ENCODE measurements around the gene ENTPD8. TPM values are rescaled to one million over a fixed set of nuclear protein-coding genes. Genes with fewer than 3 reads are reported as not detected.

The ENTPD8 gene
- total and polyA plus RNA-seq, 2 of the 4 experiments (the other 2 are of a cell fraction) = 0.07 TPM; not detected in 1

DNA sequence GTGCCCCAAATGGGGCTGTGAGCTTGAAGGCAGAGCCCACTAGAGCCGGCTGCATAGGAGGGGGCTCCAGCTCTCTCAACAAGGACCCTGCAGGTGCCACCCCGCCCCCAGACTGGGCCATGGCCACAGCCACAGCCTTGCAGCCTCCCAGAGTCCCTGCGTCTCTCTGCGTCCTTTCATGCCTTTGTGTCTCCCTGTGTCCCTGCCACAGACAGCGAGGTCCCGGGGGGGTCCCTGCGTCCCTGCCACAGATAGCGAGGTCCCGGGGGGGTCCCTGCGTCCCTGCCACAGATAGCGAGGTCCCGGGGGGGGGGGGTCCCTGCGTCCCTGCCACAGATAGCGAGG lies 11.6 kb downstream of the ENTPD8 start:
- Histone ChIP-seq H2BK20ac (ENCODE audit: low read depth, low read length) (no peak overlapping the region), H4K20me1 (ENCODE audit: insufficient read depth, low read length) (no peaks in the 10 kb centered on the region), H4K5ac (ENCODE audit: low read depth, low read length) (no peak overlapping the region), H2BK120ac (ENCODE audit: low read depth, low read length) (no peak overlapping the region), H3K9me3 (ENCODE audit: control insufficient read depth, insufficient read depth, low read length) (no peaks in the 10 kb centered on the region), H4K8ac (ENCODE audit: low read depth in 2 of 2, low read length in 2 of 2) (no peak overlapping the region), H4K91ac (ENCODE audit: insufficient read depth, low read depth, low read length) (no peak overlapping the region), H2AK5ac (ENCODE audit: low read depth, low read length) (no peak overlapping the region), H3K56ac (ENCODE audit: extremely low read depth, insufficient read depth, low read length) (no peak overlapping the region), H2BK15ac (ENCODE audit: low read depth, low read length) (no peak overlapping the region), H3K36me3 (ENCODE audit: control insufficient read depth, insufficient read depth, low read length) (no peaks in the 10 kb centered on the region), H3K4me1 (ENCODE audit: control insufficient read depth, insufficient read depth, low read length) (peaks cover 4% of the 10 kb centered on the region; the same call in 1 of the 2 replicates), H3K27ac (ENCODE audit: insufficient read depth, low read length) (no peak overlapping the region), H3K27me3 (ENCODE audit: control insufficient read depth, insufficient read depth, low read length) (no peaks in the 10 kb centered on the region), H3K18ac (ENCODE audit: low read depth, low read length) (no peak overlapping the region), H3K4me3 (ENCODE audit: insufficient read depth, low read depth, low read length) (no peak overlapping the region), H3K9ac (ENCODE audit: low read depth, low read length) (no peak overlapping the region), H3K4me2 (ENCODE audit: low read depth, low read length) (no peak overlapping the region), H3K79me1 (ENCODE audit: low read depth in 1 of 2, low read length in 2 of 2) (no peaks in the 10 kb centered on the region), H3K9me1 (ENCODE audit: insufficient read depth, low read length) (no peaks in the 10 kb centered on the region), H3K4ac (ENCODE audit: low read depth, low read length) (no peak overlapping the region), H3K14ac (replicated peaks; ENCODE audit: low read depth, low read length) (no peak overlapping the region), H3K23ac (ENCODE audit: low read depth, low read length) (no peak overlapping the region), H2AFZ (replicated peaks; ENCODE audit: low read length, poor library complexity) (no peak overlapping the region), H2BK5ac (ENCODE audit: low read depth, low read length, poor library complexity, severe bottlenecking) (no peak overlapping the region), H2AK9ac (replicated peaks; ENCODE audit: low read depth, low read length, poor library complexity) (no peak overlapping the region)
- dilution Hi-C loops (cut with HindIII; ENCODE audit: low sequenced_read_pairs, unreplicated experiment) = no loop called here
- POLR2A ChIA-PET (ENCODE audit: unreplicated experiment) = no interaction called here
- WGBS, 2 experiments (ENCODE audit: extremely low coverage in 2 of 2, insufficient read length in 1 of 2) = 76% methylated on average over 4 of the region's 14 CpGs; no CpG with 5 or more reads in 1 of the 2 experiments
- CTCF ChIA-PET = no interaction called here
- ATAC-seq (ENCODE audit: low read depth) = no peak
- DNase-seq = no peak
- in situ Hi-C loops (cut with MboI; ENCODE audit: low sequenced_read_pairs) = no loop called here
- TF ChIP-seq RAD21 (IDR thresholded peaks at IDR 0.05; ENCODE audit: low read length) (no peak), BHLHE40 (IDR thresholded peaks at IDR 0.05; ENCODE audit: low read depth, low read length) (no peak), CEBPB (IDR thresholded peaks at IDR 0.05; ENCODE audit: low read depth, low read length) (no peak), NFE2L2 (IDR thresholded peaks at IDR 0.05; ENCODE audit: low read depth, low read length) (no peak), FOS (IDR thresholded peaks at IDR 0.05; ENCODE audit: low read depth, low read length) (no peak), MAZ (IDR thresholded peaks at IDR 0.05; ENCODE audit: borderline replicate concordance, low read depth, low read length) (no peak), MXI1 (IDR thresholded peaks at IDR 0.05; ENCODE audit: borderline replicate concordance, low read depth, low read length) (no peak), RCOR1 (IDR thresholded peaks at IDR 0.05; ENCODE audit: insufficient replicate concordance, low read length) (no peak), POLR2A (IDR thresholded peaks at IDR 0.05; ENCODE audit: low read depth, low read length) (no peak), SMC3 (IDR thresholded peaks at IDR 0.05; ENCODE audit: low read depth, low read length) (no peak), MAFK (IDR thresholded peaks at IDR 0.05; ENCODE audit: low read depth, low read length) (no peak), CHD1 (IDR thresholded peaks at IDR 0.05; ENCODE audit: low read depth, low read length) (no peak), RFX5 (IDR thresholded peaks at IDR 0.05; ENCODE audit: low read depth, low read length) (no peak)
- TF ChIP-seq, protein P1, sequence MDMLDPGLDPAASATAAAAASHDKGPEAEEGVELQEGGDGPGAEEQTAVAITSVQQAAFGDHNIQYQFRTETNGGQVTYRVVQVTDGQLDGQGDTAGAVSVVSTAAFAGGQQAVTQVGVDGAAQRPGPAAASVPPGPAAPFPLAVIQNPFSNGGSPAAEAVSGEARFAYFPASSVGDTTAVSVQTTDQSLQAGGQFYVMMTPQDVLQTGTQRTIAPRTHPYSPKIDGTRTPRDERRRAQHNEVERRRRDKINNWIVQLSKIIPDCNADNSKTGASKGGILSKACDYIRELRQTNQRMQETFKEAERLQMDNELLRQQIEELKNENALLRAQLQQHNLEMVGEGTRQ (IDR thresholded peaks at IDR 0.05; ENCODE audit: low read depth, low read length) = no peak
- TF ChIP-seq, protein P2, sequence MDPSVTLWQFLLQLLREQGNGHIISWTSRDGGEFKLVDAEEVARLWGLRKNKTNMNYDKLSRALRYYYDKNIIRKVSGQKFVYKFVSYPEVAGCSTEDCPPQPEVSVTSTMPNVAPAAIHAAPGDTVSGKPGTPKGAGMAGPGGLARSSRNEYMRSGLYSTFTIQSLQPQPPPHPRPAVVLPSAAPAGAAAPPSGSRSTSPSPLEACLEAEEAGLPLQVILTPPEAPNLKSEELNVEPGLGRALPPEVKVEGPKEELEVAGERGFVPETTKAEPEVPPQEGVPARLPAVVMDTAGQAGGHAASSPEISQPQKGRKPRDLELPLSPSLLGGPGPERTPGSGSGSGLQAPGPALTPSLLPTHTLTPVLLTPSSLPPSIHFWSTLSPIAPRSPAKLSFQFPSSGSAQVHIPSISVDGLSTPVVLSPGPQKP (IDR thresholded peaks at IDR 0.05; ENCODE audit: borderline replicate concordance, low read depth, low read length) = no peak
- TF ChIP-seq, protein P3, sequence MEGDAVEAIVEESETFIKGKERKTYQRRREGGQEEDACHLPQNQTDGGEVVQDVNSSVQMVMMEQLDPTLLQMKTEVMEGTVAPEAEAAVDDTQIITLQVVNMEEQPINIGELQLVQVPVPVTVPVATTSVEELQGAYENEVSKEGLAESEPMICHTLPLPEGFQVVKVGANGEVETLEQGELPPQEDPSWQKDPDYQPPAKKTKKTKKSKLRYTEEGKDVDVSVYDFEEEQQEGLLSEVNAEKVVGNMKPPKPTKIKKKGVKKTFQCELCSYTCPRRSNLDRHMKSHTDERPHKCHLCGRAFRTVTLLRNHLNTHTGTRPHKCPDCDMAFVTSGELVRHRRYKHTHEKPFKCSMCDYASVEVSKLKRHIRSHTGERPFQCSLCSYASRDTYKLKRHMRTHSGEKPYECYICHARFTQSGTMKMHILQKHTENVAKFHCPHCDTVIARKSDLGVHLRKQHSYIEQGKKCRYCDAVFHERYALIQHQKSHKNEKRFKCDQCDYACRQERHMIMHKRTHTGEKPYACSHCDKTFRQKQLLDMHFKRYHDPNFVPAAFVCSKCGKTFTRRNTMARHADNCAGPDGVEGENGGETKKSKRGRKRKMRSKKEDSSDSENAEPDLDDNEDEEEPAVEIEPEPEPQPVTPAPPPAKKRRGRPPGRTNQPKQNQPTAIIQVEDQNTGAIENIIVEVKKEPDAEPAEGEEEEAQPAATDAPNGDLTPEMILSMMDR (conservative IDR thresholded peaks at IDR 0.05; ENCODE audit: low read depth, low read length) = no peak
- intact Hi-C loops (cut with micrococcal nuclease) = no loop called here
- no TSS peak for BruUV-seq (replicated peaks)

All from IMR-90 (cell line).